Left kidney (tissue), 8 donors: ENCODE results near the gene ADAP1. TPM values are rescaled to one million over a fixed set of nuclear protein-coding genes. Genes with fewer than 3 reads are reported as not detected.
"Not testable (repeated sequence)": the region's sequence is repeated elsewhere in the genome, so short reads cannot be mapped to it uniquely, and the experiment has no call there.

Source experiments
- DNase-seq: peaks from one replicate; pipeline ENCODE4 v3.0.0-alpha.2; 2013
- long read RNA-seq, 8 donors: transcript quantifications; one replicate each; lab custom pipeline, GENCODE V29; 2026
- polyA plus RNA-seq: library from polyadenylated mRNA; unstranded; fragments of 120-200 nt; gene quantifications from one replicate; pipeline ENCODE4 v1.2.1, GENCODE V29; 2013; ENCODE audit not compliant: insufficient read length

Gene ADAP1, protein sequence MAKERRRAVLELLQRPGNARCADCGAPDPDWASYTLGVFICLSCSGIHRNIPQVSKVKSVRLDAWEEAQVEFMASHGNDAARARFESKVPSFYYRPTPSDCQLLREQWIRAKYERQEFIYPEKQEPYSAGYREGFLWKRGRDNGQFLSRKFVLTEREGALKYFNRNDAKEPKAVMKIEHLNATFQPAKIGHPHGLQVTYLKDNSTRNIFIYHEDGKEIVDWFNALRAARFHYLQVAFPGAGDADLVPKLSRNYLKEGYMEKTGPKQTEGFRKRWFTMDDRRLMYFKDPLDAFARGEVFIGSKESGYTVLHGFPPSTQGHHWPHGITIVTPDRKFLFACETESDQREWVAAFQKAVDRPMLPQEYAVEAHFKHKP
- polyA plus RNA-seq = 11.0 TPM
- long read RNA-seq, donor 1, partial matches to known transcripts = 0 of 2 reads
- long read RNA-seq, donor 1, other reads (novel, unspliced or antisense) = 0 of 2 reads
- long read RNA-seq, donor 2, partial matches to known transcripts = 0 of 2 reads
- long read RNA-seq, donor 2, other reads (novel, unspliced or antisense) = 0 of 2 reads
- long read RNA-seq, donor 3, partial matches to known transcripts = 0 of 1 reads
- long read RNA-seq, donor 3, other reads (novel, unspliced or antisense) = 0 of 1 reads
- long read RNA-seq, donor 4, partial matches to known transcripts = 0 of 1 reads
- long read RNA-seq, donor 4, other reads (novel, unspliced or antisense) = 0 of 1 reads
- long read RNA-seq, donor 5, partial matches to known transcripts = 0 of 4 reads
- long read RNA-seq, donor 5, other reads (novel, unspliced or antisense) = 0 of 4 reads
- long read RNA-seq, donor 6, partial matches to known transcripts = 0 of 2 reads
- long read RNA-seq, donor 6, other reads (novel, unspliced or antisense) = 0 of 2 reads
- long read RNA-seq, donor 7, transcript ADAP1-201 (11 exons, 2,363 nt) = major isoform, 5 of 5 reads
- long read RNA-seq, donor 7, partial matches to known transcripts = 0 of 5 reads
- long read RNA-seq, donor 7, other reads (novel, unspliced or antisense) = 0 of 5 reads
- long read RNA-seq, donor 8, partial matches to known transcripts = 0 of 2 reads
- long read RNA-seq, donor 8, other reads (novel, unspliced or antisense) = 0 of 2 reads

DNA sequence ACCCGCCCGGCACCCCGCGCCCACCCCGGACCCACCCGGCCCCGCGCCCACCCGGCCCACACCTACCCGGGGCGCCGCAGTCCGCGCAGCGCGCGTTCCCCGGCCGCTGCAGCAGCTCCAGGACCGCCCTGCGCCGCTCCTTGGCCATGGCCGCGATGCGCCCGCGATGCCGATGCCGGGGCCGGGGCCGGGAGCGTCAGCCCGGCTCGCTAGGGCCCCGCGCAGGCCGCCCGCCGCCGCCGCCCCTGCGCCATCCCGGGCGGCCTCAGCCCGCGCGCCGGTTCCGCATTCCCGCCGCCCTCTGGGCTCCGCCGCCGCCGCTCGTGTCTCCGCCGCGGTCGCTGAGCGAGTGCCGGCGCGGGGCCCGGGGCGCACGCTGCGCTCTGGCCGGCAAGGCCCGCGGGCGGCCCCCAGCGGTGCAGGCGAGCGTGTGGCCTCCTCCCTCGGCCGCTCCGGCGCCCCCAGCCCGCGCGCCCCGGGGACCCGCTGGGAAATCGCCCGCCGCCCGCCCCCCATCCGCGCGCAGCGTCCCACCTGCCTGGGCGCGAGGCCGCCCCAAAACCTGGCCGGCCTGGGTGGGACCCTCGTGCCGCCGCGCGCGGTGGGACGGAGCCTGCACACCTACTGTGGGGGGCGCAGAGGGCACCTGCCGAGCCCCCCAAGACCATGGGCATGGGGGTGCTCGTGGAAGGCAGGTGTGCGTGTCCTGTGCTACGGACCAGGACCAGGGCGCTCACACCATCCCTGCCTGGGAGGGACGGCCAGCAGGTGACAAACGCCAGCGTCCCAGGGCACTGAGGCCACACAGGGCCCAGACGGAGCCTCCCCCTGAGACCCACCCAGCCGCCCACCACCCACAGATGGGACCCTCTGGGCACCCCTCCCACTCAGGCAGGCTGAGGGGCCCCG is at the start of gene ADAP1:
Gene ADAP1, minus strand, starts transcription at position 351 of the 909 bp plus-strand sequence. Its CDS starts 203 bp downstream, at position 148.
- DNase-seq = no peak

DNA sequence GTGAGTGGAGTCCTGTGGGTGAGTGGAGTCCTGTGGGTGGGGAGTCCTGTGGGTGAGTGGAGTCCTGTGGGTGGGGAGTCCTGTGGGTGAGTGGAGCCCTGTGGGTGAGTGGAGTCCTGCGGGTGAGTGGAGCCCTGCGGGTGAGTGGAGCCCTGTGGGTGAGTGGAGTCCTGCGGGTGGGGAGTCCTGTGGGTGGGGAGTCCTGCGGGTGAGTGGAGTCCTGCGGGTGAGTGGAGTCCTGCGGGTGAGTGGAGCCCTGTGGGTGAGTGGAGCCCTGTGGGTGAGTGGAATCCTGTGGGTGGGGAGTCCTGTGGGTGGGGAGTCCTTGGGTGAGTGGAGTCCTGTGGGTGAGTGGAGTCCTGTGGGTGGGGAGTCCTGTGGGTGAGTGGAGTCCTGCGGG is 48.0 kb upstream of the ADAP1 start:
- not testable (repeated sequence) for DNase-seq

DNA sequence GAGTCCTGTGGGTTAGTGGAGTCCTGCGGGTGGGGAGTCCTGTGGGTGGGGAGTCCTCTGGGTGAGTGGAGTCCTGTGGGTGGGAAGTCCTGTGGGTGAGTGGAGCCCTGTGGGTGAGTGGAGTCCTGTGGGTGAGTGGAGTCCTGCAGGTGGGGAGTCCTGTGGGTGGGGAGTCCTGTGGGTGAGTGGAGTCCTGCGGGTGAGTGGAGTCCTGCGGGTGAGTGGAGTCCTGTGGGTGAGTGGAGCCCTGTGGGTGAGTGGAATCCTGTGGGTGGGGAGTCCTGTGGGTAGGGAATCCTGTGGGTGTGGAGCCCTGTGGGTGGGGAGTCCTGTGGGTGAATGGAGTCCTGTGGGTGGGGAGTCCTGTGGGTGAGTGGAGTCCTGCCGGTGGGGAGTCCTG is 47.5 kb upstream of the ADAP1 start:
- not testable (repeated sequence) for DNase-seq

DNA sequence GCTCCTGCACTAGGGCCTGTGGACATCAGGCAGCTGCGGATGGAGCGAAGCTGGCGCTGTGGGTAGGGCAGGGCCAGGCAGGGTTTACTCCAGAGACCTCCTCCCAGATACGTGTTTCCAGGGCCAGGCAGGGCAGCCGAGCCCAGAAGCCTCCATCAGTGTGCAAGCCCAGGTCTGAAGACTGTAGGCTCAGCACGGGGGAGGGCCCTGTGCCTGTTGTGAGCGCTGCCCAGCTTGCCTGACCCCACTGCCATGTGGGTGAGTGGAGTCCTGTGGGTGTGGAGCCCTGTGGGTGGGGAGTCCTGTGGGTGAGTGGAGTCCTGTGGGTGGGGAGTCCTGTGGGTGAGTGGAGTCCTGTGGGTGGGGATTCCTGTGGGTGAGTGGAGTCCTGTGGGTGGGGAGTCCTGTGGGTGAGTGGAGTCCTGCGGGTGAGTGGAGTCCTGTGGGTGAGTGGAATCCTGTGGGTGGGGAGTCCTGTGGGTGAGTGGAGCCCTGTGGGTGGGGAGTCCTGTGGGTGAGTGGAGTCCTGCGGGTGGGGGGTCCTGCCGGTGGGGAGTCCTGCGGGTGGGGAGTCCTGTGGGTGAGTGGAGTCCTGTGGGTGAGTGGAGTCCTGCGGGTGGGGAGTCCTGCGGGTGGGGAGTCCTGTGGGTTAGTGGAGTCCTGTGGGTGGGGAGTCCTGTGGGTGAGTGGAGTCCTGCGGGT is 46.7 kb upstream of the ADAP1 start:
- not testable (repeated sequence) for DNase-seq

DNA sequence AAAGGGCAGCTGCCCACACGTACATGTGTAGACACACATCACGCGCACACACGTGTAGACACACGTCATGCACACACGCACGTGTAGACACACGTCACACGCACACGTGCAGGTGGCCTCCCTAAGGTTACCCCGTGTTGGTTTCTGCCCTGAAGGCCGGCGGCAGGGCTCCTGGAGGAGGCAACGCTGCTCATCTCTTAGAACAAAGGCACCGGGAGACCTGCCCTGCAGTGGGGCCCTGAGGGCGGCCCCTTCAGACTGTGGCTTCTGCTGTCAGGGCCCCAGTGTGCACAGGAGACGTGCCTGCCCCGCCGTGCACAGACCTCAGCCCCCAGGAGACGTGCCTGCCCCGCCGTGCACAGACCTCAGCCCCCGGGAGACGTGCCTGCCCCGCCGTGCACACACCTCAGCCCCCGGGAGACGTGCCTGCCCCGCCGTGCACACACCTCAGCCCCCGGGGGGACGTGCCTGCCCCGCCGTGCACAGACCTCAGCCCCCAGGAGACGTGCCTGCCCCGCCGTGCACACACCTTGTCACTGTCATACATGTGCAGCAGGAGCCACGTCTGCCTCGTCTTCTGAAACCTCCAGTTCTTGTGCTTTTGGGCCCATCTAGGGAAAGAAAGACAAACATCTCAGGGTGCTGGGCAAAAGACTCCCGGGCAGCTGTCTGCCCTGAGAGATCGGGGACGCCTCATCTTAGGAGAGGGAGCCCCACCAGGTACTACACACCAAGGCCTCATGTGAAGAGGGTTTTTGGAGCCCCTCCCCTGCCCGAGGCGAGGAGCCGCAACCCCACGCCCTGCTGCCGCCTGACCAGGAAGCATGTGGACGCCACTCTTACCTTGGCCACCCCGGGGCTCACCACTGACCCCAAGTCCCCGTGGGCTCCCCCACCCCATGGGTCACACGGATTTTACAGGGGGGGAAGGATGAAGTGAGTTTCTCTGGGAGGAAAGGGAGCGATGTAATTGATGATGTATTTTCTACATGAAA is 45.8 kb upstream of the ADAP1 start:
- DNase-seq = no peak

DNA sequence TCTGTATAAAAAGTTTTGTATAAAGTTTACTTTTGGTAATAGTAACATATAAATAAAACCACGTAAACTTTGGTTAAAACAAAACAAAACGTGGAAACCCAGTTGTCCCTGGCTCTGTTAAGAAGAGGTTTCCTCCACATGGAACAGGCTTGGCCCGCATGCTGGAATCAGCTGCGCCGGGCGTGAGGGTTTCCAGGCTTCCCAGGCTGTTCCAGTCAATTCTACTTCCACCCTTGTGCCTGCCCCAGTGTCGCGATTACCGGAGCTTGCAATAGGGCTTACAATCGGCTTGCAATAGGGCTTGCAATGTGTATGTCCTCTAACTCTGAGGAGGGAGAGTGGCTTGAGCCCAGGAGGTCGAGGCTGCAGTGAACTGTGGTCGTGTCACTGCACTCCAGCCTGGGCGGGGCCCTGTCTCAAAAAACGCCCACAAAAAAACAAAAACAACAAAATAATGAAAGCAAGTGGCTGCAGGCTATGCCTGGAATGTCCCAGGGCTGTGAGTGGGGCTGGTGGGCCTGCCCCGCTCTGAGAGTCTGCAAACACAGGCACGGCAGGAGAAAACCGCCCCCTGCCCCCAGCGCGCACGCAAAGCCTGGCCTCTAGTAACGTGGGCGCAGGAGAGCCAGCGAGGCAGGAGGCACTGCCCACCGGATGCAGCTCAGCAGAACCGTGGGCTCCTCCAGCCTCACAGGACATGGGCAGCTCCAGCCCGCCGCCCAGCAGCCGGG is 44.8 kb upstream of the ADAP1 start:
- no peak for DNase-seq

DNA sequence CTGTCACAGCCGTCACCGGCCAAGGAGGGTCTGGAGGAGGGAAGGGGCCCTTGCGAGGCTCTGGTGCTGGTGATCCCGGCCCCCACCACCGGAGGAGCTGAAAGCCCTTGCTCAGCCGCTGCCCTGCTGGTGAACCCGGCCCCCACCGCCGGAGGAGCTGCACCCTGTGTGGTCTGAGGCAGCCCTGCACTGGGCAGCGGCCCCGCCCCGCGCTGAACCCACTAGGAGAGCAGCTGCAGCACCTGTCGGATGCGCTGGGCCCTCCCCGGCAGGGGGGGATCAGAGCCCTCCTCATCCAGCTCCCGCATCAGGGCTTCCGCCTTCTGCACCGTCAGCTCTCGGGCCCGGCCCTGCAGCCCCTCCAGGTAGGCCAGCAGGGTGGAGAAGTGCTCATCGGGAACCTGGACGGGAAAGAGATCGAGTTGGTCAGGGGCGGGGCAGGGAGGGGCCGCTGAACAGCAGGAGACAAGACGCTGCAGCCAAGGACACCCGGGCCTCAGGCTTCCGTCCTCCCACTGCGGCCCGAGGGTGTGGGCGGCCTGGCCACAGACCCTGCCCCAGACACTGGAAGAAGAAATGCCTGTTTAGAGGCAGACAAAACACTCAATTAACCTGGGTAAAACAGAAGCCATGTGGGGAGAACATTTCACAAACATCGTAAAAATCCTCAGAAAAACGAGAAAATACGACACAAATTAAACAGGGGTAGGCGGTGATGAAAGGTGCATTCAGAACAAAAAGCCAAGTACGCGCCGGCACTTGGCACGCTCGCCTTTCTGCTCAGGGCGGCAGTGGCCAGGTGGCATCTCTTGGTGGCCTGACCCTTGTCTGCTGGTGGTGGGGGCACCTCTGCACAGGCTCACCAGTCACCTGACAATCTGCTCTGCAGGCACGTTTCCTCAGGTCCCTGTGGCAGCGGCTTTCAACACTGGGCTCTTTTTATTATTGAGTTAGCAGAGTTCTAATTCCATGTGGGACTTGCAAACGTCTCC is 43.2 kb upstream of the ADAP1 start:
- no peak for DNase-seq

DNA sequence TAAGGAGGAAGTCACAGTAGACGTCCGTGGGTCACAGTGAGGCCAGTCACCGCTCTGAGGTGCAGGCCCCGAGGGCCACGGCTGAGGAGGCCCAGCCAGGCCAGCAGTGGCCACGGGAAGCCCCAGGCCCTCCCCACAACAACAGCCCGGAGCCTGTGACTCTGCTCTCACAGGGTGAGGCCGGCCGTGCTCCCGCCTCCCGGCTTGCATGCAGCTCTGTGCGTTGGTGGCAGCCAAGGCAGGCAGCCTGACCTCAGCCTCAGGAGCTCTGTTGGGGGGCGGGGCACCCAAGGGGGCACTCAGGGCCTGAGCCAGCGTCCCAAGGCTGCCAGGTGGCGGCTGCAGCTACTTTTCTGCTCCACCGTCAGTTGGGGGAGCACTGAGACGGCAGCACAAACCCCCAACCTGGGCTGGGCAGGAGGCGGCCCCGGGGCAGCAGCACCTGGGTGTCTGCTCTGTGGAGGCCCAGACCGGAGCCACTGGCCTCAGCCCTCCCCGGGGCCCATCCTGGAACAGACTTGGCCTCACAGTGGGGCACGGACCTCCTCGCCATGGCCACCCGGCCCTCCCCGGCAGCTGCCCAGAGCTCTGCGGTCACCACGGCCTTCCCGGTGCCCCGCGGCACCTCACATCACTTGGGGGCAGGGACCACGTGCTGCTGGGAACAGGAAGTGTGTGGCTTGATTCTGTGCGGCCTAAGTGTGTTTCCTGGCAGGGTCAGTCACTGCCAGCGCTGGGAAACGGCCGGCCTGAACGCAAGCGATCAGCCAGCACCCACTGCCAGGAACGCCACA is 41.8 kb upstream of the ADAP1 start:
- DNase-seq = no peak

DNA sequence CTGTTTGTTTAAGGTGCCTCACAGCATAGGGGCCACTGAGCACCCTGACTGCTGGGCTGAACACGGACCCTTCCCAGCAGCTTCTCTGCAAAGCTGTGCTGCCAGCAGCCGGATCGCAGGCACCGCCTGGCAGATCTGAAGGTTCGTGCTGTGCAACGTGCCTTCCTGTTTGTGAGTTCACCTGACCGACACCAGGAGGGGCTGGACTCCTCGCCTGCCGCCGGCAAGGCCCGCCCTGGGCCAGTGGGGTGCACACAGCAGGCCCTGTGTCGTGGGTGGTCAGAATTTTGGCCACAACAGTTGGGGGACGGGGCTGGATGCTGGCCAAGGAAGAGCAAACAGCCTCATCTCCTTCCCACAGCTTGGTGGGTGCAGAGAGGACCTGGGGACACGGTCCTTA is 41.1 kb upstream of the ADAP1 start:
- no peak for DNase-seq

DNA sequence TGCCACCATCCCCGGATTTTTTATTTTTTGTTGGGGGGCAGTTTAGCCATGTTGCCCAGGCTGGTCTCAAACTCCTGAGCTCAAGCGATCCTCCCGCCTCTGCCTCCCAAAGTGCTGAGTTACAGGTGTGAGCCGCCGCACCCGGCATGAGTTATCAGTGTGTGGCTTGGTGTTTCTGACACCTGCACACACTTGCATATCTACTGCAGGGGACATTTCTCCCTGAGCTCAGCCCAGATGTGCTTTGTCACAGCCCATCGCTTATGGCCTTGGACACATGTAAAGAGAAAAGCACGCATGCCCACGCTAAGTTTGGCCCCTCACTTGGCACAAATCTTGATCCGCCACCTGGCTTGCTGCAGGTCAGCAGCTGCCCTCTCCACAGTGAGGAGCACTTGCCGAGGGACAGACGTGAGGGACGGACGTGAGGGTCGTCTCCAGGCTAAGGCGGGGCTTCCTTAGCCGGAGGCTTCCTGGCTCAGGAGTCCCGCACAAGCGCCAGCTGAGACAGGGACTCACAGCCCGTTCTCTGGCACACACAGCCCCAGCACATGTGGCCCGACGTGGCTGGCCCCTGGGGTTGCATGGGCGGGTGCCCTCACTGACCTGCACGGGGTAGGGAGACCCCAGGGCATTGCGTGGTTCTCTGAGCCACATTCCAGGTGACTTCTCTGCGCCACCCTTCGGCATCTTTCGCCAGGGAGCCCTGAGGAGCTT is 40.3 kb upstream of the ADAP1 start:
- DNase-seq = no peak

DNA sequence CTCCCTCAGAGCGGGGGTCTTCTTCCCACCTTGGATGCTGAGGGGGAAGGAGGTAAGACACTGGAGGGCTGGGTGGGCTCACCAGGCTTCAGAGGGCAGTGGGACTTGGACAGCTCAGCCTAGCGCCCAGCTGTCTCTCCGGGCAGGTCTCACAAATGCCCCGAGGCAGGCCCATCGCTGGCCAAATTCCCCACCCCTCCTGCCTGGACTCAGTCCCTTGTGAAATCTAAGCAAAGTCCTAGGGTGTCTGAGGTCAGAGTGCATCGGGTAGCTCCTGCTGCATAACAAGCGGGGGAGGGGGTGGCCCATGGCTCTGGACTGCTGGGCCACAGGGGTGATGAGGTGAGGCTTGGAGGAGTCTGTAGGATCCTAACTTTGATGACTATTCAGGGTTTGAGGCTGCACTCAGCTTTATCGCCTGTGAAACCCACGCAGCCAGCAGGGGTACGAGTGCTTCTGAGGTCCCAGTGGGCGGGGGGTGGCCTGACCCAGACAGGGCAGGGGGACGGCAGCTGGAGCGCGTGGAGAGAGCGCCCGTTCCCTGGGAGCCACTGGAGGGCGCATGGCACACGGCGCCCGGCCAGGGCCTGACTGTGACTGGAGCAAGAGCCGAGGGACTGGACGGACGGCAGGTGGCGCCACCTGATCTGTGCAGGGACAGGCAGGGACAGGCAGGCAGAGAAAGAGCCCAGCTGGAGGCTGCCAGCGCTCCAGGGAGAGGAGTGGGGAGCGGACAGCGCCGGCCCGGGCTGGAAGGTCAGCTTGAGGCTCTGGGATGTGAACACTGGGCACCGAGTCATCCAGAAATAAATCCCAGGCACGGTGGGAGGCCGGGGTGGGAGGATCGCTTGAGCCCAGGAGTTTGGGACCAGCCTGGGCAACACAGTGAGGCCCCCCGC is 38.5 kb upstream of the ADAP1 start:
- peak; percentile 94 for DNase-seq

DNA sequence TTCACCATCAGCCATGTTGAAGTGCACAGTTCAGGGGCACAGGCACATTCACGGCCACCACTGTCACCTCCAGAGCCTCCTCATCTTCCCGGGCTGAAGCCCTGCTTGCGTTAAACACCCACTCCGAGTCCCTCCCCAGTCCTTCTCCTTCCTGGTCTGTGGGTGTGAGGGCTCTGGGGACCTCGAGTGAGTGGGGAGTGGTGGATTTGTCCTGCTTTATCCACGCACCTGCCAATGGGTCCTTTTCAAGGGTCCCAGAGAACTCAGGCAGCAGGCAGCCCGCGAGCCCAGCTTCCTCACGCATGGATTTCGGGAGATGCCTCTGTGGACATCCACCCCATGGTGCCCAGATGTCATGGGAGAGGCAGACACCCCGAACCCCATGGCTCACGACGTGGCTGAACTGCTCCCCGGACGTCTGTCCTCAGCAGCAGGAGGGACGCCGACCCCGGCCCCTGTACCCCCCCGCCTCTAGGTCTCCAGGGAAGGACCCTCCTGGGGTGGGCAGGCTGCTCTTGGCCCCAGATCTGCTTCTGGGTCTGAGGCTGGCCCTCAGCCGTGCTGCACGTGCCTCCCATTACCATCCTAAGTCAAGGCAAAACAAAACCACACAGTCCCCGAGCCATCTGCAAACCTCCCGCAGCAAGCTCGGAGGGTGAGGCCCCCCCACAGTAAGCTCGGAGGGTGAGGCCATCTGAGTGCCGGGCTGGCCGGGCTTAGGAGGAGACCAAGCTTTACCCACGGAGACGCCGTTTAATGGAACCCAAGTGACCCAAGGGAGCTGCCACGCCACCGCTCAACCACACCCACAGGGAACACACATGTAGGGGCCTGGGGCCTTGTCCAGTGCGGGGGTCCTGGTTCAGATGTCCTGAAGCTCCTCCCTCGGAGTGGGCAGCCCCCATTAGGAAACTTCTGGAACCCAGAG is 37.5 kb upstream of the ADAP1 start:
- DNase-seq = no peak

DNA sequence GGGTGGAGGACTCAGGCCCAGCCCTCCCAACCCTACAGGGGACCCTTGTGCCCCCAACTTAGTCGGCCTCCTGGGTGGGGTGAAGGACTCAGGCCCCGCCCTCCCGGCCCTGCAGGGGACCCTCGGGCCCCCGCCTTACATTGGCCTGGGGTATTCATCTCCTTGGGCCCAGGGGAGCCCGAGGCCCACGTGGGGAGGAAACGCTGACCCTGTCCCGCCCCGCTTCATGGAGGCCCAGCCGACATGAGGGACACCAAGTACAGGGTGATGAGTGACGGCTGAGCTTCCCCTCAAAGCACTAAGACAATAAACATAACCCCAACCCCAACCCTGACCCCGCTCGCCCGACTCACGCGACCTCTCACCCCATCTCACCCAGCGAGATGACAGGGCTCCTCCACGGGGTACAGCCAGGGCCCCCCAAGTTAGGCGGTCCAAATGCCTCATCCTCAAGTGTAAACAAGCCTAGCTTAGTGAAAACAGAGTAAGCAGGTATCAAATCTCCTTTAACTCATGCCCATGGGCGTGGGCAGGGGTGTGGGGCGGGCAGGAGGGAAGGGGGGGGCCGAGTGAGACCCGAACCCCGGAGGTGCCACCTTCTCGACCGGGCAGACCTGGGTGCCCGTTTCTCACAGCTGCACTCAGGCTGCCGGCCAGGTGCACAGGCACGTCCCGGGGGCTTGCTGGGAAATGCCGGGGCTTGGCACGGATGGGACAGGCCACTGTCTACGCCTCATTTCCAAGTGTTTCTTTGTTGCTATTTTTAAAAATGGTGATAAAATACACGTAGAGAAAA is 36.7 kb upstream of the ADAP1 start:
- DNase-seq = no peak
